NCI-H345 (cell line): ENCODE data around the gene ZNF692.

Experiments used
- DNase-seq: peaks from one replicate; lab custom pipeline; 2025; lab: John Stamatoyannopoulos, UW

The ZNF692 gene

DNA sequence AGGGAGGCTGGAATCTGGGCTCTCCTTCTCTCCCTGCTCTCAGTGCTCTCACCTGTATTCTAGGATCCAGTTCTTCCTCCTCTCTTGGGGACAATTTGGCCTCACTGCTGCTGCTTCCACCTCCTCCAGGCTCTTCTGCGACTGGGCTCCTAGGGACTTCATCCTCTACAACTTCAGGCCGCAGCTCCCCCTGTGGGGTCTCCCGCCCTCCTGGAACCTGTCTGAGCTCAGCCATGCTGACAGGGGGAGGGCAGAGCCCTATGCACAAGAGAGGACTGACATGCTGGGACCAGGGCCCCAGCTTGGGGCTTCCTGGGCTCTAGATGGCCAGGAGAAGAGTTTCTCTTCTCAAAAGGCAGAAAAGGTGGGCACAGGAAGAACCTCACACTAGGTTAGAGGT lies 34.2 kb downstream of the ZNF692 start:
- no peak for DNase-seq

DNA sequence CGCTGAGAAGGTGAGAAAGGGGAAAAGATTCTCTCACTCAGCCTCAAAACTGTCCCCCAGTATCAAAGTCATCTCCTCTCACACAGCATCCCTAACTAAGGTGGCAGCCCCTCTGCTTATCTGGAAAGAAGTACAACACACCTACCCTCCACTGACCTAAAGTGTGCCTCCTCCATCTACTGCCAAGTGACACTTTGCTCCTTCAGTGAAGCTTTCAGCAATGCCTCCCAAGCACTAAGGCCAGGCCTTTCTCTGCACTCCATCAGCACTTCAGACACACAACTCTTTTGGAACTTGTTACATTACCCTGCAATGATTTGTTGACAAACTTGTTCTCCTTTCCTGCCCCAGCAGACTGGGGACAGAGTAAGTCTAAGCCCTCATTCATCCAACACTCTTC lies 34.6 kb downstream of the ZNF692 start:
- DNase-seq, result no peak

DNA sequence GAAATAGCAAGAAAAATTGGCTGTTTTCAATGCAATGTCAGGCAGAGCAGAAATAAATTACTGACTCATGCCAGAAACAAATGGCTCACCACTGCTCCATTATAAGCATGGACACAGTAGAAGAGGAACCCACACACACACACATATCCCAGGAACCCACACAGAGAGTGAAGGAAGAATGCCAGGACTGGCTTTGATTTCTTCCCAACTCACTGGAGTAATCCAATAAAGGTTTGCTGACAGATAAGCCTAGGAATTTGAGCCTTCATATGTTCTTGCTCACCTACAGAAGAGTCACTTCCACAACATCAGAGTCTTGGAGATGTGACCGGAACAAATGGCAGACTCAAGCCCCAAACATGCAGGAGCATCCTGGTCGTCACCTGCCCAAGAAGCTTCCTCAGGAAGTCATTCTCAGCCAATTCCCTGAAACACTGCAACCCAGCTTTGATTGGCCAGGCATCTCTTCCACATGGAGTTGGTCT lies 35.3 kb downstream of the ZNF692 start:
- DNase-seq, result no peak

DNA sequence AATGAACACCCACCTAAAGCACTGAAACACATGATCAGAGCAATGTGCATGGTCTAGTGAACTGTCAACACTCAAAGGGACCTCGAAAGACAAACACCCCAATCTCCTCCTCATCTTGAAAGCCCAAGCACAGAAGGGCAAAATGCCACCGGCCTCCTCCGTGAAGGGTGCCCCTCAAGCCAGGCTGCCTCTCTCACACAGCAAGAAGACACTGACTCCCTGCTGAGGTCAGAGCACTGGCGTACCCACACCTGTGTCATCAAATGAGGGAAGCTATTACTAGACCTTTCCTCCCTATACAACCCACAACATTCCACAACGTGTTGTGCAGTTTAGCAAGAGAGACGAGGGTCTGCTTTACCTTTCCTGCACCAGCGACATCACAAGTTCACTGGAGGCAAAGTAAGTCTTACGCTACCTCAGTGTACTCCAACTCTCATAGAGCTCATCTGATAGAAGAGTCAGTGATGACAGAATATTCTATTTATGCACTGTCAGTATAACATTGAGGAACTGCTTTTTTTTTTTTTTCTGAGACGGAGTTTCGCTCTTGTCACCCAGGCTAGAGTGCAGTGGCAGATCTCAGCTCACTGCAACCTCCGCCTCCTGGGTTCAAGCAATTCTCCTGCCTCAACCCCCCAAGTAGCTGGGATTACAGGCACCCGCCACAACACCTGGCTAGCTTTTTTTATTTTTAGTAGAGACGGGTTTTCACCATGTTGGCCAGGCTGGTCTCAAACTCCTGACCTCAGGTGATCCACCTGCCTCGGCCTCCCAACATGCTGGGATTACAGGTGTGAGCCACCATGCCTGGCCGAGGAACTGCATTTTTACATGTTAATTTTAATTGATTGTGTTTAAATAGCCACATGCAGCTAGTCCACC lies 36.5 kb downstream of the ZNF692 start:
- DNase-seq, result no peak

DNA sequence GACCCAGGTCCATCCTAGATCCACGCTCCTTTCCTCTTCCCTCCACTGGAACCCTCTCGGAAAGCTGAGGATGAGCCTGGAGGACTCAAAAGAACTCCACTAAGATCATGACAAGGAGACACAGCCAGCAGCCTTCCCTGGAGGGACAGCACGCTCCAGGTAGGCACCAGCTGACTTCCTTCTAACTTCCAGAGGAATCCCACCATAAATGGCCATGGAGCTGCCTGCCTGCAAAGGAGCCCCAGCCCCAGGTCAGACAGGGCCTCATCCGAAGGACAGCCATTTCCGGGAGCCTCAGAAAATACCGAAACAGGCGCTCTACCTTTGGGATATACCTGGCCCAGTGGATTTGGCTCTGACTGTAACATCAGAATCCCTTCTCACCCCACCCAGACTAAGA lies 37.2 kb downstream of the ZNF692 start:
- no peak for DNase-seq

DNA sequence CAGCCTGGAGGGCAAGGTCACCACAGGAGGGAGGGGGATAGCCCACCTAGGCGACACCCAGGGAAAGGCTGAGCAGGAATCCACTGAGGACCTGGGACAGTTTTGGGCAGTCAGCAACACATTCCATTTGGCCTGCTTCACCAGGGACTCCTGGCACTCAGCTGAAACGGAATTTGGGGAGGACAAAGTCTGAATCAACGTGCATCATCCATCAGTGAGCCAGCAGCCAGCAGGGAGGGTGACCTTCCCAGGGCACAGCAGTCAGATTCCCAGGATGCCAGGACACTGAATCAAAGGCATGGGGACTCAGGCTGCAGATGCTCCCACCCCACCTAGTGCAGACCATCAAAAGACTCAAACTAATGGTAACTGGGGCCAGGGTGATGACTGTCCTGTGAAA lies 37.8 kb downstream of the ZNF692 start:
- no peak for DNase-seq

DNA sequence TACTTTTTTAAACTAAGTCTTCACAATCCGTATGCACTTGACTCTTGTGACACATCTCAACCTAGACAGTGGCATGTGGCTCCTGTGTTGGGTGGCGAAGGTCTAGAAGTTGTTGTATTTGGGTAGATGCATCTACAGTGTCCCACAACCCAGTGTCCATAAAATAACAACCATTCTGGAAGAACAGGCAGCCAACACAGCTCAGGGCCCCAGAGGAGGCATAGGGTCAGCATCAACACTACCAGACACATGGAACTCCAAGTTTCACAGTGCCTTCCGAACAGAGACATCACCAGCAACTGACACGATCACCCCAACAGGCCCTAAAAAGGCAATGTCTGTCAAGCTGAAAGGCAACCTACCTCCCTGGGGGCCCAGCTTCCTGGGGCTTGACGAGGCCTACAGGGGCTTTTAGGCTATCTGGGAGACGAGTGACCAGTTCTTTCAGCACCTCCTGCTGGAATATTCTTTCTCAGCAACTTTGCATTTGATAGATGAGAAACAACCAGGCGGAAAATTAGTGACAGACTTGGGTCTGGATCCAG lies 38.8 kb downstream of the ZNF692 start:
- no peak for DNase-seq

DNA sequence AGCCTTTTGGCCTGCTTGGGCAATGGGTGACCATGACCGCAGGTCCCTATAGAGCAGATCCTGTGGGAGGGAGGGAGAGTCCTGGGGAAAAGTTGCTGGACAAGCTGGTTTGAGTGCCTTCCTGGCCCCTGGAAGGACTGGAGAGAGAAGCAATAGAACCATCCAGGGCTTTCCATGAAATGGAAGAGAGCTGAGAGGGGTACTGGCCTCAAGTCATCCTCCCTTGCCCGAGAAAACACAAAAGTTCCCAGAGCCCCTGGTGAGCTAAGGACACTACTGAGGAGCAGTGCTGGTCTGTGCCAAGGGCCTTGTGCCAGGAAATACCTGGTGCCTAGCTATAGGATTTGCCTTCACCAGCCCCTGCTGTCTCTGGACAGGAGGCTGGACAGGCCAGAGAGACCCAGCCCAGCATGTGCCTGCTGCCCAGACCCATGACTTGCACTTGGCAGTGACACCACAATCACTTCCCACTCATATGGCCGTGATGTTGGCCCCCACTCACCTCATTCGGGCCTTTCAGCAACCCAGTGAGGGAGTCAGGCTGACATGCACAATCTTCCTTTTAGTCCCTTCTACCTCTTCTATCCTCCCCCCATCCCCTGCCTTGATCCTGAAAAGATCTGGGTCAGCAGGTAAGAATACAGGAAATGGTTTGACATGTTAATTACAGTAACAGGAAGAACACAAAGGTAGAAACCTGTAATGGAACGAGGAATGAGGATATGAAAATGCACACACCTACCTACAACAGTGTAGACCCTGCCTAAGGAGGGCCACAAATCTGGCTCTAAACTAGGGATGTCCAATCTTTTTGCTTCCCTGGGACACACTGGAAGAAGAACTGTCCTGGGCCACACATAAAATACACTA lies 40.1 kb downstream of the ZNF692 start:
- DNase-seq, result no peak

DNA sequence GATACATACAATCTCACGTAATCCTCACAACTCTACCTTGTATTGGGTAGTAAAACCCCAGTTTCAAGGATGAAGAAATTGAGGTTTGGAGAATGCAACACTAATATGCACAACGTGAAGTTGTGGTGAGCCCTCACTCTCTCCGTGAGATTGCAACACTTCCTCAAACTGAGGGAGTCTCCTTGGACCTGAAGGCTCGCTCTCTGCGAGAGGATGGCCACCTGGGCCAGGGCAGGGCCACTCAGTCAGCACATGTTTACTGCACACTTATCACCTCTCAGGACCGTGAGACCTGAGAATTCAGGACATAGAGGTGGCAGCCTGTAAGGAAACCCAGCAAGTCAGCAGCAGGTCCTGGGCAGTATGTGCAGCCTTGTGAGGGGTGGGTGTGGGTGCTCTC lies 41.8 kb downstream of the ZNF692 start:
- DNase-seq, result no peak

DNA sequence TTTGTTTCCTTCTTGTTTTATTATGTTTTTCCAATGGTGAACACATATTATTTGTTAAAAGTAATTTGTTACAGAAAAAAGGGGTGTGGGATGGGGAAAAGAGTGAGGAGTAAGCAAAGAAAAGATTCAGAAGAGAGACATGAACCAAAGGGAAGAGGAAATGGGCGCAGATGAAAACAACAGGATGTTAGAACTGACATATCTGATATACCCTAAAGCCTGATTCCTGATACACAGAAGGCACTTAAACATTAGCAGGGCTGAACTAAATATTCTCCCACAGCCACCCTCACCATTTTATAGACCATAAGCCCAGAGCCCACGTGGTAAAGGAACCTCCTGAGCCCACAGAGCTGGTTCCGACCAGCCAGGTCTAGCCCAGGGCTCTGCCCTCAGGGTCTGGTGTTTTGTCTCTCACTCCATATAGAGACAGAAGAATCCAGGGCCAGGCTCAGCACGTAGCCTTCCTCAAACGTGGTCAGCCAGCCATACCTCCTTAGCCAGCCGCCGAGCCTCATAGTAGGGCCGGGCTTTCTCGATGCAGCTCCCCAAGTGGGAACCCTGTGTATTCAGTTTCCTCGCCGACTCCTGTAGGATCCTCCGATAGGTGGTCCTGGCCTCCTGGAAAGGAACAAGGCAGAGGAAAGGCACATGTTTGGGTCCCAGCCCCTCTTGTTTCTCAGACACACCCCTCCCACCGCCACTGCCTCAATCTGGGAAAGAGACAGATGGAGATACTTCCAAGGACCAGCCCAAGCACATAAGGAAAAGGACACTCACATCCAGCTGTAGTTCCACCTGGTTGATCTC lies 42.6 kb downstream of the ZNF692 start:
- no peak for DNase-seq

DNA sequence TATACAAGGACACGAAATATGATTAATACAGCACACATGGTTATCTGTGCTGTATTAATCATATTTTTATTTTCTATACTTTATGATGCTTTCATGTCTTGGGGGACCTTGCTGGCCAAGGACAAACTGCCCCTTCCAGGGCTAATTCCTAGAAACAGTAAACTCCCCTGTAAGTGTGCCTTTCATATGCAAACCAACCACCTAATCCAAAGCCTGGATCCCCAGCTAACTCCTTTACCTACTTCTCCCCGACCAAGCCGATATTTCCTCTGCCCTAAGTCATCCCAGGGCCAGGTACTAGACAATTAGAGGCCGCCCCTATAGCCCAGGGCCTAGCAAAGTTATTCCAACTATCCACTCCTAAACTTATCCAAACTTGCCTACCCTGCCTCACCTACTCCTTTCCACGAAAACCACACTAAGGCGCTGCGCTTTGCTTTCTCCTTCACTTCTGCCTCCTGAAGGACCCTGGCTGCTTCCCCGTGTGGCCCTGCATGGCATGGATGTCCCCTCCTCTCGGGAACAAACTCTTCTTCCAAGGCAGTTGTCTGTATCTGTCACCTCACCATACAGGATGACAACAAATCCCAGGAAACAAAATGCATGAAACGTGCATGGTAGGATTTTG lies 43.4 kb downstream of the ZNF692 start:
- DNase-seq, result no peak

DNA sequence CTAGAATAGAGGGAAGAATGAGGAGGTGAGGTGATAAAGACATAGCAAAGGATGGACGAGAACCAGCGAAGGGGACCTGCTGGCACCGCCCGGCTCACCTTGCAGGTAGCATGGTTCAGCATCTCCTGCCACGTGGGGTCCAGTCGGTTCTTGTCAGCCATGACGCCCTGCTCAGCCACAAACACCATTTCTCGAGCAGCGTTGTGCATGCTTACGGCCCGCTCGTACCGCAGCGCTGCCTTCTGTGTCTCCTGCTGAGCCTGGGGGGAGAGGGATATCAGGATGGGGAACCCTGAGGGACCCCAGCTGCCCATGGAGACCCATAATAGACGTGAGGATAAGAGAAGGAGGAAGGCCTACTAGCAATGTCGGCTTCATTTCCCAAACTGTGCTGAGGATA lies 44.5 kb downstream of the ZNF692 start:
- DNase-seq, result no peak

DNA sequence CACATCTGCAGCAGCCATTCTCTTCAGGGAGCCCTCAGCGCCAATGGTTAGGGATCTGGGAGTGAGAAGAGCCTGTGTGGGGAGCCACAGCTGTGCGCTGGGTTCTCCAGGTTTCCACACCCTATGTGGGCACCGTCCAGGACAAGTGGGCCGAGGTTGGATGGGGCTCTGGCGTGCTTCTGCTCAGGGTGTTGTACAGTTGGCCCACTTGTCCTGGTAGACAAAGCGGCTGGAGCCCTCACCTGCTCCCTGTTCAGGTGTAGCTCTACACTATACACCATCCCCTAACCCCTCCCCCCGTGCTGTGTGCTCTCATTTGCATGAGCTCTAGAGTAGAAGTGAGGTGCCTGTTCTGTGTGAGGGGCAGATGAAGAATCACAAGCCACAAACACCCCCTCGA lies 45.3 kb downstream of the ZNF692 start:
- DNase-seq, result no peak

DNA sequence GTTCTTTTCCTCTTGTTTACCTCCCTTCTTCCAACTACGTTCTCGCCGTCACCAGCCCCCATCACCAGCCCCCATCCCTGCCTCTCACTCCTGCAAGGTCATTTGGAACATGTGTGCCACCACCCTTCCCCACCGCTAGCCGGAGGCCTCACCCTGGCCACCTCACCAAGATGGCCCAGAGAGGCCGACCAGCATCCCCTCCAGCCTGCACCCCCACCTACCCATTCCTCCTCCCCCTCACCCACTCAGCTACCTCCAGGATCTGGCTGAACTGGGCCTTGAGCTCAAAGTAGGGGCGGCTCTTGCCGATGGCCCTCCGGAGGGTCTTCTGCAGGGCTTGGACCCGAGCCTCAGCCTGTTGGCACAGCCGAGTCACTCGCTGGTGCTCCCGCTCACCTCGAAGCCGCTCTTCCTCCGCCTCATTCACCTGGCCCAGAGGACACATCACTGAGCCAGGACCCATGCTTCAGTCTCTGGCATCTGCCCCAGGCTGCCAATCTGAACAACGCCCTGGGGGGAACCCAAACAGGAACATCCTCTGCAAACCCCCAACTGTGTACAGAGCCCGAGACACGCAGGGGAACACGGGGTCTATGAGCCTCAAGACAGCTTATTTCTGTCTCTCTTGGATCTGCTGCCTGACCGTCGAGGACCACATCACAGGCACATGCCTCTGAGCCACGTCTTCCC lies 46.0 kb downstream of the ZNF692 start:
- no peak for DNase-seq

DNA sequence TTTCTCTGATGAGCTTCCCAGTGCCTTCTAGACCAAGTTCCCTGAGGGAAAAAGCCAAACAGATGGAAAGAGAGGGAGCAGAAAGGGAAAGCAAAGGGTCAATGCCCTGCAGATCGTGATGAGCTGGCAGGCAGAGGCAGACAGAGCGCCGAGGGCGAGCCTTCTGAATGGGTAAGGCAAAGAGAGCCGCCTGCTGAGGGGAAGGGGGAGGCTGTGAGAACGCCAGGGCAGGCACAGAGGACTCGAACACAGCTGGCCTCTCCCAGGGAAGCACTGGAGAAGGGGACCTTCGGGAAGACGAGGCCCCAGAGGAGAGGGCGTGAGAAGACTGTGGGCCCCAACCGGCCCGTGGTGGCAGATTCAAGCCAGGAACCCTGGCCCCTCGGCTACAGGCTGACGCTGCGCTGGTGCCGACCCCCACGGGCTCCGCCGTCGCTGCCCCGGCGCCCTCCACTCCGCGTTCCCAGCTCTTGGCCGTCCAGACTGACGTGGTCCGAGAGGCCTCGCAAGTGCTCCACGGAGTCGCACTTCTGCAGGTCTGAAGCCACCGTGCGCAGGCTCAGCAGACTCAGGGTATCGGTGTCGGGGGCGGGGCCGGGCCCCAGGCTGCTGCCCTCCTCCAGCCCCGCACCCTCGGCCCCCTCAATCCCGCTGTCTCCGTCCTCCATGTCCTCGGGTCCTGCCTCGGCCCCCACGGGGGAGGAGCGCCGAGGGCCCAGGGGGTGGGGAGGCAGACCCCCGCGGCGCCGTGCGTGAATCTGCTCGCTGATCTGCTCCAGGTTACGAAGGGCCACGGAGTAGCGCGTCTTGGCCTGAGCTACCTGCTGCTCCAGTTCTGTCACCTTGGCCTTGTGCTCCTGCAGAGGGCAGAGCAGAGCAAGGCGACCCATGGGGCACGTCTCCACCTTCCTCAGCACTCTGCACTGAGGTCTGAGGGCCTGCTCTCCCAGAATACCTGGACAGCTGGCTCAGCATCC lies 47.1 kb downstream of the ZNF692 start:
- no peak for DNase-seq

DNA sequence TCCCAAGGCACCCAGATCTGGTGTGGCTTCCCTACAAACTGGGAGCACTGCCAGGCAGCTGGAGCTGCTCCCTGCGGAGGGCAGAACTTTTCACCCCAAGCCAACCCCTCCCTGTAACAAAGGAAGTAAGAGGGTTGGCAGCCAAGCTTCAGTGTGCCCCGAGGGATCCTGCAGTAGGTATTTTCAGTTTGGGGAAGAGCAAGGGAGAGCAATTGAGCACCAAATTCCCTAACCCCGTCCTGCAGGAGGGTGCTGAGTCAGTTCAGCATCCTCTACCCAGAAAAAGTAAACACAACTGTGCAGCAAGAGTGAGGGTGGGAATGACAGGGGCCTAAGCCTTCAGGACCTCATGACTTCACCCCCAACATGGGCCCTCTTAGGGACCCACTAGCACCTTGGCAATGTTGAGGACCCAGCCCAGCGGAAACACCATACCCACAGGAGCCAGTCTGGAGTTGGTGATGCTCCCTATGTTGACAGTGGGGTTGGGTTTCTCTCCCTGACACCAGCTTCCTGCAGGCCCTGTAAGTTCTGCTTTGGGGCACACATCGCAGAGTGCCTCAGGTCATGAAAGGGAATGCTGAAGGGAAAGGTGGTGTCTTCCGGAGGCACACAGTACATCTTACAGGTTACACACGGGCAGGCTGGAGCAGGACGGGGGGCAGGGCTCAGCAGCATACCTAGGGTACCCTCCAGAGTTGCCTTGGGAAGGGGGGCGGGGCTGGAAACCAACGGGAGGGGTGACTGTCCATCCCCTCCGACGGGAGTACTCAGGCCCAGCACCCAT lies 48.0 kb downstream of the ZNF692 start:
- no peak for DNase-seq

DNA sequence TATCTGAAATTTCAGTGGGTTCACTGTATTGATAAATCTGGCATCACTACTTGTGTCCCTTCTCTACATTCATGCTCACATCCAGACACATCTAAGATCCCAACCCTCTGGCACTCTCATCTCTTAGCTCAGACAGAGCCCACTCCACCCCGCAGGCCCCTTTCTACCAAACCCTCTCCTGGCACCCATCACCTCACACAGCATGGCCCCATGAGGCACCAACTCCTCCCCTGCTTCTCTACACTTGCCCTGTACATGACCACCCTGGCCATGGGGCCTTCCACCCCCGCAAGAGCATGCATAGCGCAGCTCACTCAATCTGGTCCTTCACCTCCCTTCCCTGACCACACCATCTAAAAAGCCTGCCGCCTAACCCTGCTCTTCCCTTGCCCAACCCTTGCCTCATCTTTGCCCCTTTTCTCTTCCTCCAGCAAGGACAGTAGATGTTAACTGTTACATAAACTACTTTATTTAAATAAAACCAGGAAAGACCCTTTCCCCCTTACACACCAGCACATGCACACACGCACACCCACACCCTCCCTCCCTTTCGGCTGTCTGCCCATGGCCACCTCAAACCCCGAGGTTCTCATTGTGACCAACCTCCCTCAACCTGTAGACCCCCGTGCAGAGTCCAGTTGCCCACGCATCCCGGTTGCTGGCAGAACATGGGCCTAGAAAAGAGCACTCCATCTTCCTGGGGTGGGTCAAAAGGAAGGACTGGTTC lies 48.7 kb downstream of the ZNF692 start:
- no peak for DNase-seq

DNA sequence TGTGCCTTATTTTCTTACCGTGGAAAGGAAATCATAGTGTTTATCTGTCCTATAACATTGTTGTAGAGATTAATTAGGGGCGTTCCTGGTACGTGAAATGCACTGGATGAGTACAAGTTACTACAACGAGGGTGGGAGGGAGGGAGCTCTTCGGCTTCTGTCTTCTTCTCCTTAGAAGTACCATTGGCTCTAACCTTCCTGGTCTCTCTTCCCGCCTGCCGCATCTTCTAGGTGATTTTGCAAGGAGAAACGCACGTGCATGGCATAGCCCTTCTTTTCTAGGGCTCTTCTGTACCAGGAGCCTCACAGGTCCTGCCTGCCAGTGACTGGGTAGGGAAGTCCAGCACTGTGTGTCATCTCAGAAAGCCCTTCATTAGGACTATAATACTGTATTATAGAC lies 50.0 kb downstream of the ZNF692 start:
- no peak for DNase-seq
